GM18861 (cell line): Measurements from ENCODE around the gene STARD5.

Source experiments
- ATAC-seq: cut with Tn5 transposase; IDR thresholded peaks from one replicate; pipeline ENCODE4 v1.9.1; 2021; ENCODE audit not compliant: unreplicated experiment

Gene STARD5

GRCh38 chr15:81294516-81294880, 29.4 kb downstream of the STARD5 start:
- no peak for ATAC-seq

GRCh38 chr15:81293728-81294515, 30.0 kb downstream of the STARD5 start:
- peak; percentile 59 for ATAC-seq

DNA sequence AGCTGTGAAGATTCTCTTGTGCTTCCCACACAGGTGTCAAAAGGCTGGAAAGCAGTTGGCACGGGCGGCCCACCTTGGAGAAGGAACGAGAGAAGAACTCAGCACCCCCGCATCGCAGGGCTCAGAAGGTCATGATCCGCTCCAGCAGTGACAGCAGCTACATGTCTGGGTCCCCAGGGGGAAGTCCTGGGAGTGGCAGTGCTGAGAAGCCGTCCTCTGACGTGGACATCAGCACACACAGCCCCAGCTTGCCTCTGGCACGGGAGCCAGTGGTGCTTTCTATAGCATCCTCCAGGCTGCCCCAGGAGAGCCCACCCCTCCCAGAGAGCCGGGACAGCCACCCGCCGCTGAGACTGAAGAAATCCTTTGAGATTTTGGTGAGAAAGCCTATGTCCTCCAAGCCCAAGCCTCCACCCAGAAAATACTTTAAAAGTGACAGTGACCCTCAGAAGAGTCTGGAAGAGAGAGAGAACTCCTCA, 31.4 kb downstream of the STARD5 start:
- peak; percentile 39 for ATAC-seq

GRCh38 chr15:81291916-81292522, 31.9 kb downstream of the STARD5 start:
- ATAC-seq: no peak

DNA sequence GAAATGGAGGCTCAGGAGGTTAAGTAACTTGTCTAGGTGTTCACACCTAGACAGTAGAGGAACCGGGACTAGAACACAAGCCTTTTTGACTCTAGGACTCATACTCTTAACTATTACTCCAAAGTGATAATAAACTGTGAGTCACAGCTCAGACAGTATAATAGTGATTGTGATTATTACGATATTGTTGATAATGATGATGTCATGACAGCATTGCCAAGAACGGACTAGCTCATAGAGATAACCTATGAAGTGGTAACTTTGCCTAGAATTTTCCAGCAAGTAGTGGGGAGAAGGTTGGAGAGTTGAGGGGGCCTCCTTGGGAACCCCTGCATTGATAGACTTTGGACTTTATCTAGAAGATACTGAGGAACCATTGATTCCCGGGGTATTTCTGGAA, 34.0 kb downstream of the STARD5 start:
- ATAC-seq: no peak

GRCh38 chr15:81288616-81289015, 35.3 kb downstream of the STARD5 start:
- ATAC-seq: no peak

DNA sequence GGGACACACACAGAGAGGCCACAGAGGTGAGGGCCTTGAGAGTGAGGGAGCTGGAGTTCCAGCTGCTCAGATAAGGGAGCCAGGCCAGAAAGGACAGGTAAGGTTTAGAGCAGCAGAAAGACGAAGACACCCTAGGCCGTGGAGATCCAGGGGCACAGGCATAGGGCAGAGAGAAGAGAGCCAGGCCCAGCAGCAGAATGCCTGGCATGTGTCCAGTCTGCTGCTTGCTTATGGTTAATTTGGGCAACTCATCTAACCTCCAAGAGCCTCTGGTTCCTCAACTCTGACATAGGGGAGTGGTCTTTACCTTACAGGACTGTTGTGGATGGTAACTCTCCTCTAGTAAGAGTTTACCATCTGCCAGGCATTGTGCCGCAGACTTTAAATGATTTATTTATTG, 35.9 kb downstream of the STARD5 start:
- ATAC-seq: no peak

- no peak for ATAC-seq
Measured at GRCh38 chr15:81286621-81287121, 37.3 kb downstream of the STARD5 start.

DNA sequence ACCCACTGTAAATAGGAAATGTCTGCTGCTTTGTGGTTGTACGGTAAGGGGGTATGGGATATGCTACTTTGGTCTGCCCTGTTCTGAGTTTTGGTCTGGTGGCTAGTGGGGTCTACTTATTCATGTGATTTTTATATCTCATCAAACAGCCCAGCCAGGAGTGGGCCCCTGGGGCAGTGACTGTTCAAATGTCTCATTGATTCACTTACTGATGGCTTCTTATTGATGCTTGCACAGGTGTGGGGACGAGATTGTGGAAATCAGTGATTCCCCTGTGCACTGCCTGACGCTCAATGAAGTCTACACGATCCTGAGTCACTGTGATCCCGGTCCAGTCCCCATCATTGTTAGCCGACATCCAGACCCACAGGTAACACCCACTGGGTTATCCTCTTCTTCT, 38.5 kb downstream of the STARD5 start:
- ATAC-seq: no peak

DNA sequence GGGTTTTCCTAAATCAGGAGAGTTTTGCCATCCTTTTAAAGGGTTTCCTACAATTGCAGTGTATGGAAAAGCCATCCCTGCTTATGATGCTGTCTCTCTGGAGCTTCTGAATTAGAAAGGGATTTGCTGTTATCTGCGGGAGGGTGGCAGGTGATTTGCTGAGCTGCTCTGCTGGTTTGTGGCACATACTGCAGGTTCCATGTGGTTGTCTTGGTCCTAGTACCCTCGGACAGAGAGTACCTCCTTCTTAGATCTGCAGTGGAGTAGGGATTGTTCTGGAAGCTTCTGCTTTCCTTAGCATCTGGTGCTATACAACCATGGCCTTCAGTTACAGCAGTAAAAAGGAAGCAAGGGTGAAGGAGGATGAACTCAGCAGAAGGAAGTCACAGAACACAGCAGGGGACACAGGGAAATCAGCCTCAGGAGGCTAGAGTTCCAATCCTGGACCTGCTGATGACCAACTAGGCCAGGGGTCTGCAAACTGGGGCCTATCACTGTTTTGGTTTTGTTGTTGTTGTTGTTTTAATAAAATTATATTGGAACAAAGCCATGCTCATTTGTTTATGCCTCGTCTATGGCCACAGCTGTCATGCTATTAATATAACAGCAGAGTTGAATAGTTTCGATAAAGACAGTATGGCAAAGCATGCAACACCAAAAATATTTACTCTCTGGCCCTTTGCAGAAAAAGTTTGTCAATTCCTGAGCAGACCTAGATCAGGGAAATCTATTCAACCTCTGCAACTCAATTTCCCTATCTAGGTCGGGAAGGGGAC, 39.5 kb downstream of the STARD5 start:
- no peak for ATAC-seq

DNA sequence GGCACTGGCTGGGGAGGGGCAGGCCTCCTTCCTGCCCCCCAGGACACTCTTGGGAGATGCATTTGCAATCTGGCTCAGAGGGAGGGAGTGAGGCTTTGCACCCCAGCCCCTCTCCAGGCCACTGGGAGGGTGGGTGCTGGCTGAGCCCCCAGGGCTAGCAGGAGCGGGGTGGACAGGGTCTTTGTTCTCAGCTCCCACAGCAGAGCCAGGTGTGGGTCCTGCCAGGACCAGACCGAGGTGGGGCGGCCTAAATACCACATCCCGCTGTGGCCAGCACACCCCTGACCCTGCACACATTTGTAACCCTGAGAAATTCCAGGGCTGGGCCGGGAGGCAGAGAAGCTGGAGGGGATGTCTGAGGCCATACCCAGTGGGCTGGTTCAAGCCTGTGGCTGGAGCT, 41.0 kb downstream of the STARD5 start:
- no peak for ATAC-seq

- no peak for ATAC-seq
Measured at GRCh38 chr15:81282606-81282895, 41.4 kb downstream of the STARD5 start.

GRCh38 chr15:81281766-81282605, 42.0 kb downstream of the STARD5 start:
- ATAC-seq: no peak

GRCh38 chr15:81281456-81281735, 42.5 kb downstream of the STARD5 start:
- no peak for ATAC-seq

DNA sequence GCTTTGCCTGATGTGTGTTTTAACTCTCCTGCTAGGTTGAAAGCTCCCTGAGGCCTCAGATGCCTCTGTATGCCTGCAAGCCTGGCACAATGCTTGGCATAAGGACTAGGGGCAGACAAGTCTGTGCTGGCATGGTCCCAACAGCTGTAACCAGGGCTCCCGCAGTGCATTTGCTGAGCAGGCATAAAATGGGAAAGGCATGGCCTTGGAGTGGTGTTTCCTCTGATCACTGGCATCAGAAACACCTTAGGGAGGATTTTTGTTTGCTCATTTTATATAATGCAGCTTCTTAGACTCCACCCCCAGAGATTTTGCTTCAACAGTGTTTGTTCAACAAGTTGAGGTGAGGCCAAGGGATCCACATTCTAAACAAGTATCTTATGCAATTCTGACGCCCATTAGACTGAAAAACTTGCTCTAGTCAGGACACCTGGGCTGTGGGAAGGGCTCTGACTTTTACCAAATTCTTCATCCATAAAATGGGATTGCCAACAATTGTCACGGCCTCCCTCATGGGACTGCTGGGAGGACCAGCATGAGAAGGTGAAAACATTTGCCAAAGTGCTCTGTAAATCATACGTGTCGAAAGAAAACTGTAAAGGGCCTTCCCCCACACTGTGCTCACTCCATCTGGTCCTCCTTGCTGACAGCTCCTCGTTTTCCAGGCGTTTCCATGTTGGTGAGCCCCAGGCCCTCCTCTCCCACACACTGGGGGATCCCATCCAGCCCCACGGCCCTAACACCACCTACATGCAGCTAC, 43.1 kb downstream of the STARD5 start:
- no peak for ATAC-seq

- no peak for ATAC-seq
Measured at GRCh38 chr15:81279621-81280485, 44.1 kb downstream of the STARD5 start.

DNA sequence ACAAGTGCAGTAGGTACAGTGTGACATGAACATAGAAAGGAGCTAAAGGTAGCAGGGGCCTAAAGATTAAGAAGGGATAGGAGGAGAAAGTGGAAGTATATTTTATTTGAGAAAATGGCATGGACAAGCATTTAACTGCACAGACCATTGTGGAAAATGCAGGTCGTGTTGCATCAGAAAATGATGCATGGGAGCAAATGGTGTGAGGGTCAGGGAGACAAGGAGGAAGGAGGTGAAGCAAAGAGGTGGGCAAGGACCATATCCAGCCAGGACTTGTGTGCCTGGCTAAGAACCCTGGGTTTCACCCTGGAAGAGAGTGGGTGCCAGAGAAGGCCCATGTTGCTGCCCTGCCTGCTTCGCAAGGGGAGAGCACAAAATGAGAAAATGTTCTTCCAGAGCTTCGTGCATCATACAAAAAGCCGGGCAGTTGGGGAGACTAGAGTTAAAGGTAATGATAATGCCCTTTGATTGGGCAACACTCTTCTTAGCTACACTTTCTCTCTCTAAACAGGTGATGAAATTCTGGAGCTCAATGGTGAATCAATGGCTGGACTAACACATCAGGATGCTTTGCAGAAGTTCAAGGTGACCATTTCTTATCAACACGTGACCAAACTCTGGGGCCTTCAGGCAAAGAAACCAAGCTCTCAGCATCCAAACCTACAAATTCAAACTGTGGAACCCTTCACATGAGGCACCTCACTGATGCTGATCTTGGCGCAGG, 45.5 kb downstream of the STARD5 start:
- no peak for ATAC-seq

DNA sequence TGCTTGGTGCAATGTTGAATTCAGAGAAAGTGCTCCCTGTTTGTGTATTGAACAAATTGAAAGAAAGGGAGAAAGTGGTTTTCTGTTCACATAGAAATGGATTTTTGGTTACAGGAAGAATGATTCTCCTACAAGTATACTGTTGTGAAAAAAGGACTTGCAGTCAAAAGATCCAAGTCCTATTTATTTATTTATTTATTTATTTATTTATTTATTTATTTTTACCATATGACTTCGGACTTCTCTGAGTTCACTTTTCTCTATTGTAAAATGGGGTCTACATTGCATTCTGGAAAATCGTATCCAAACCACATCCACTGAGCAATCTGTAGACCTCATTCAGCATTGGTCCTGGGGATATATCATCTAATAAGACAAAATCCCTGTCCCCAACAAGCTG, 46.1 kb downstream of the STARD5 start:
- ATAC-seq: no peak

GRCh38 chr15:81276967-81277366, 47.0 kb downstream of the STARD5 start:
- ATAC-seq: no peak
